ENCODE data around the gene CUL3.
"Not testable (repeated sequence)": the region's sequence is repeated elsewhere in the genome, so short reads cannot be mapped to it uniquely, and the experiment has no call there.

CUL3 gene

DNA sequence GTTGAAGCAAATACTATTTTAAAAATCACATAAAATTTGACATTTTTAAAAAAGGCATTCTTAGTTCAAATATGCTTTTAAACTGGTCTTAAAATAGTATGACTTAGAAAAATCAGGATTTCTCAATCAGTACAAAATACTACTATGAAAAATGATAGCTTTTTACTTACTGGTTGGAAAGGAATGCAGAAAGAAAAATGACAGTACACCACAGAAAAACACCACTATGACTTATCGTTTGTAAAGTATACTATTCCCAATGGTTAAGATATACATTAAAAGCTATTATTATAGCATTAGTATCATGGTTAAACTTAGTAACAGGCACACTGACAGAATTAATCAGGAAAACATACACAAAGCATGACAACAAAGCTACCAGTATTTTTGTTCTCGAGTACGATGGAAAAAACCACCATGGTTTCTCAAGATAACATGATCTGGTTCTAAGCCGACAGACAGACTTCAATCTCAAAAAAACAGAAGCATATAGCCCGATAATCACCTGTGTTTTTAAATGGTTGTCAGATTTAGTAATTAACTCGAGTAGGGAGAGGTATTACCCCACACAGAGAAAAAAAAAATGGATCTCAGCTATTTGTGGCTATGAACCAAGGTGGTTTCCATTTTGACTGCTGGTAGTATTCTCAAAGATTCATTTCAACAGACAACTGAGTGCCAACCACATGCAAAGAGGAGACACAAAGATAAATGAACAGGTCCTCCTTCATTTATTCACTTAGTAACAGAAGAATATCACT lies 39.1 kb downstream of the CUL3 start:
- DNase-seq (ENCODE audit: low read depth in 2 of 2, low spot score in 1 of 2): no peak

DNA sequence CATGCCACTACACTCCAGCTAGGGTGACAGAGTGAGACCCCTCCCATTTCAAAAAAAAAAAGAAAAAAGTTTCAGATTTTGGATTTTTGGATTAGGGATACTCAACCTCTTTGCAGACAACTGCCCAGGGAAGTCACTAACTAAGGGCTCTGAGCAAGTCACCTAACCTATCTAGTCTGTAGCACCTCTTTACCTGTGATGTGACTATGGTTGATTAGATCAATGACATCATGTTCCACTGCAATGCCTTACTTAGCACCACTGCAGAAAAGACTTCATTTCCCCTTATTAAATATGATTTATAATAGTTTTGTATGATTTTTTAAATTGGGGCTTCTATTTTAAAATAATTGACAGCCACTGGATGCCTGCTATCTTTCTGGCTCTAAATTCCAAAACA lies 41.2 kb downstream of the CUL3 start:
- no peak for DNase-seq (ENCODE audit: low read depth in 2 of 2, low spot score in 1 of 2)

GRCh38 chr2:224538561-224539138 lies 46.5 kb downstream of the CUL3 start:
- no peak for DNase-seq (ENCODE audit: low read depth in 2 of 2, low spot score in 1 of 2)

DNA sequence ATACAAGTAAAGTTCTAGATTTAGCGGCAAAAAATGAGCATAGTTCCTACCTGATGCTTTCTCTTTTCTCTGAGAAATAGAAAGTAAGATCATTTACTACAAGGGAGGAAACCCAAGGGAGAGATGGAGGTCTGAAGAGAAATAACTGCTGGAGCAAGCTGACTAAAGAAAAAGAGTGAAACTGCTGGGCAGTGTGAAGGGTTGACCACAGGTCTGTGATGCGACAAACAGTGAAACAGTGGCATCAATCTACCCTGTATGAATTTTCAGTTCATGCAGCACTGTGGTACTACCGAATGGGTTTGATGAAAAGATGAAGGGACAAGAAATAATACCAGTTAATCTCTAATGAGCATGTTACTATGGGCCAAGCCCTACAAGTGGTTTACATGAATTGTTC lies 52.2 kb downstream of the CUL3 start:
- DNase-seq (ENCODE audit: low read depth in 2 of 2, low spot score in 1 of 2): no peak

DNA sequence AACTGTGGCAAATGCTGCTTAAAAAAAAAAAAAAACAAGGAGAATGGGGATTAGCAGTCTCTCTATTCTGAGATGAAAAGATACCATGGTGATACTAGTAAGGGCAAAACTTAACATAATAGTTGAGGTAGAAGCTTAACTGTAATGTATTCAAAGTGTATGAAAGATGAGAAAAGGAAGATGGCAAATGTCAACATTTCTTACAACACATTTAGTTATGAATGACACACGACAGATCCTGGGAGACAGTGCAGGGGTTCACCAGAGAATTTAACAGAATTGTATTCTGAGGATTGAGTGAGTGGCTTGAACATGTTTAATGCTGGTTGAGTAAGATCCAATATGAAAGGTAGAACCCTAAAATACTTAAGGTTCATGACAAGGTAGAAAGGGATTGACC lies 52.7 kb downstream of the CUL3 start:
- DNase-seq (ENCODE audit: low read depth in 2 of 2, low spot score in 1 of 2): no peak

GRCh38 chr2:224528171-224528570 lies 57.0 kb downstream of the CUL3 start:
- no peak for DNase-seq (ENCODE audit: low read depth in 2 of 2, low spot score in 1 of 2)

DNA sequence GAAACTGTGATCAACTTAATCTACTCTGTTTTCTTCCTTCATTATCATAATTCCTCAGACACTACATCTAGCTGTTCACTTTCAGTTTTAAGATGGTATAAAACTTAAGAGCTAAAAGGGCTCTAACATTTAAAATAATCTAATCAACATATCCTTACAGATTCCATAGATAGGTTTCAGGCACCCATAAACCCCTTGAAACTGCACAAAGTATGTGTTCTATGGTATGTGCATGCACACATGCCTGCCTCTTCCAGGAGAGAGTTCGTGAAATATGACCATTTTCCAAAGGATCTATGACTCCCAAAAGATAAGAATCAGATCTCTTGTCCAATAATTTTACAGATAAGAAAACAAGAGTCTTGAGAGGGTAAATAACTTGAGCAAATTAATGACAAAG lies 59.4 kb downstream of the CUL3 start:
- no peak for DNase-seq (ENCODE audit: low read depth in 2 of 2, low spot score in 1 of 2)

DNA sequence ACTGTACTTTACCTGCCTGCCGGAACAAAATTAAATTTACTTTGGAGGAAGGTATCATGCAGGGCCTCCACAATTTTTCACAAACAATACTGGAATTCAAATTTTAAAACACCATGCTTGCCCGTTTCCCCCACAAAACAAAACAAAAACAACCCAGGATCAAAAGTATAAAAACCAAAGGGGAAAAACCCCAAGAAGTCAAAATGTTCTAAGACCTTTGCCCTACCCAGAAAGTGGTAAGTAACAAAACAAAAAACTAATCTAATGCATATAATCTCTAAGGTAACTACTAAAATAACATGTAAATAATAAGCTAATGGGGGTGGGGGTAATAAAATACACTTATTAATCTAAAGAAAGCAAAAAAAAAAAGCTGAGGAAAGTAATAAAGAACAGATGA lies 60.5 kb downstream of the CUL3 start:
- no peak for DNase-seq (ENCODE audit: low read depth in 2 of 2, low spot score in 1 of 2)

DNA sequence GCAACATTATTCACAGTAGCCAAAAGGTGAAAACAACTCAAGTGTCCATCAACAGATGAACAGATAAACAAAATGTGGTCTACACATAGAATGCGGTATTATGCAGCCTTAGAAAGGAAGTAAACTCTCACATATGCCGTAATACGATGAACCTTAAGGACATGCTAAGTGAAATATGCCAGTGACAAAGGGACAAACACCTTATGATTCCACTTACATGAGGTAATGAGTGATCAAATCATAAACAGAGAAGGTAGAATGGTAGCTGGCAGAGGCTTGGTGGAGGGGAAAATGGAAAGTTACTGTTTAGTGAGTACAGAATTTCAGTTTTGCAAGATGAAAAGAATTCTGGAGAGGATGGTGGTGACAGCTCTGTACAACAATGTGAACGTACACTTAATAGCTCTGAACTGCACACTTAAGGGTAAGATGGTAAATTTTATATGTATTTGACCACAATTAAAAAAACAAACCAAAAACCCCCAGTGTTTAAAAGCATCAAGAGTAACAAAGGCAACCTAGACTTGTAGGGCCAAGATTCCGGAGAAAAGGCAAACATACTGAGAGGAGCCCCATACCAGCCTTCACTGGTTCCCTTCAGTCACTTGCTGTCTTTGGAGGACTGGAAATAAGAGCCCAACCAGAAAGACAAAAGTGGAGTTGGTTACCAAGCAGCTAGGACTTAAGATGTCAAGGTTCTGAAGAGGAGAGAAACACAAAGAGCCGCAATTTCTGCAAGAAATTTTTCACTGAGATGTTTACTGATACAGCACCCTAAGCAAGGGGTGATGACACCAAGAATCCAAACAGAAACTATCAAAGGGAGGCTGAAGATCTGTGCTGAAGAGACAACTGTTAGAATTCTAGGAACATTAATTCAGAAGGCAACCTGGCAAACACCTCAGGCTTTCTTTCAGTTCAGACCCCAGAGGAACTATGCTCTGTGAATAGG lies 61.3 kb downstream of the CUL3 start:
- no peak for DNase-seq (ENCODE audit: low read depth in 2 of 2, low spot score in 1 of 2)

GRCh38 chr2:224522483-224522882 lies 62.7 kb downstream of the CUL3 start:
- not testable (repeated sequence) for DNase-seq (ENCODE audit: low read depth in 2 of 2, low spot score in 1 of 2)

- DNase-seq (ENCODE audit: low read depth in 2 of 2, low spot score in 1 of 2): no peak
Measured at GRCh38 chr2:224520064-224520463, 65.1 kb downstream of the CUL3 start.

DNA sequence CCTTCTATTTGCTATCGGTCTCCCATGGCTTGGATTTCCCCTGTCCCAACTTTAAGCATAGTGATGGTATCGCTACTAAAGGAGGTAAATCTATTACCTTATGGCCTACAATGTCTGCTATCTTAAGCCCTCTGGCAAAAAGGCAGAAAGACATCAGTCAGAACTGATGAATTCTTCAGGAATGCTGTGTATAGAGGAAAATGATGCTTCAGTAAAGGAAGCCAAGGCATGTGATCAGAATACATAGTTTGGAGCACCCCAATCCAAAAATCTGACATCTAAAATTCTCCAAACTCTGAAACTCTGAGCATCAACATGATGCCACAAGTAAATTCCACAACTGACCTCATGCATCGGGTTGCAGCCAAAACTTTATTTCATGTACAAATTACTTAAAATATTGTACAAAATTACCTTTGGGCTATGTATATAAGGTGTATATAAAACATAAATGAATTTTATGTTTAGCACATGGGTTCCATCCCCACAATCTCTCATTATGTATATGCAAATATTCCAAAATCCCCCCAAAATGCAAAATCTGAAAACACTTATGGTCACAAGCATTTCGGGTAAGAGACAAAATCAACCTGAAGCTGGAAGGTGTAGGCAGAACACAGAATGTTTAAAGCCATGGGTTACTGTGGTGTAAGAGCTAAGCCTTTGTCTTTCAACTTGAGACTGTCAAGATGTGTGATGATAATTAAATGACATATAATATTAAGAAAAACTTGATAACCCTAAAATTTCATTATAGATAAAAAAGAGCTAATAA lies 66.2 kb downstream of the CUL3 start:
- DNase-seq (ENCODE audit: low read depth in 2 of 2, low spot score in 1 of 2): no peak

DNA sequence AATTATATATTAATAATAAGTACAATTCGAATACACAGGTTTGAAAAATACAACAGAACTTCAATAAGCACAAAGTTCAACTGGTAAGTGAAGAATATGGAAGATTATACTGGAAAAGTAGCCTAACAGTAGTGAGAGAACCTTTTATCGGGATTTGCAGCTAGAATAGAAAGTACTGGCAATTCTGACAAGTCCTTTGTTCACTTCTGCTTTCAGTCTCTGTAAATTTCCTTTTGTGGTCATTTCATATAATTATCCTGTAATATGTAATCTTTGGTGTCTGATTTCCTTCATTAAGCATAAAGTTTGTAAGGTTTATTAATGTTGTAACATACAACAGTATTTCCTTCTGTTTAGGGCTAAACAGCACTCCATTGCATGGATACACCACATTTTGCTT lies 67.2 kb downstream of the CUL3 start:
- DNase-seq (ENCODE audit: low read depth in 2 of 2, low spot score in 1 of 2): no peak

DNA sequence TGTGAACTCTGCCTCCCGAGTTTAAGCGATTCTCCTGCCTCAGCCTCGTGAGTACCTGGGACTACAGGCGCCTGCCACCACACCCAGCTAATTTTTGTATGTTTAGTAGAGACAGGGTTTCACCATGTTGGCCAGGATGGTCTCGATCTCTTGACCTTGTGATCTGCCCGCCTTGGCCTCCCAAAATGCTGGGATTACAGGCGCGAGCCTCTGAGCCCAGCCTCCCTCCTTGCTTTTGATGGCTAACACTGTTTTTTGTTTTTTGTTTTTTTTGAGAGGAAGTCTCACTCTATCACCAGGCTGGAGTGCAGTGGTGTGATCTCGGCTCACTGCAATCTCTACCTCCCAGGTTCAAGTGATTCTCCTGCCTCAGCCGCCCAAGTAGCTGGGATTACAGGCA lies 68.8 kb downstream of the CUL3 start:
- not testable (repeated sequence) for DNase-seq (ENCODE audit: low read depth in 2 of 2, low spot score in 1 of 2)

DNA sequence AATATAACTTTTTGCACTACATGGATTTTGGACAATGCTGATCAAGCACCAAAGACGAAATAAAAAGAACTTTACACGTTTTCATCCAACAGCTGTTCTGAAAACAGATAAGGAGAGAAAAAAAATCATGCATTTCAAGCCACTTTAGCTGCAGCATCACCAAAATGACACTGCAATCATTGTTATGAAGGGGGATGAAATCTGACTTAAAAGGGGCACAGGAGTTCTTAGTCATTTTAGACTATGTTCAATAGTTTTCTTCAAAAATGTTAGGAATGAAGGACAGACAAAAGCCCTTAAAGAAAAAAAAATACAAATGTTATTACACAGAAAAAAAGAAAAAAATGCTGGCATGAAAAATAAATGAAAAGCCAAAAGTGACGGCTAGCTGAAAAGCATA lies 71.2 kb downstream of the CUL3 start:
- no peak for DNase-seq (ENCODE audit: low read depth in 2 of 2, low spot score in 1 of 2)

DNA sequence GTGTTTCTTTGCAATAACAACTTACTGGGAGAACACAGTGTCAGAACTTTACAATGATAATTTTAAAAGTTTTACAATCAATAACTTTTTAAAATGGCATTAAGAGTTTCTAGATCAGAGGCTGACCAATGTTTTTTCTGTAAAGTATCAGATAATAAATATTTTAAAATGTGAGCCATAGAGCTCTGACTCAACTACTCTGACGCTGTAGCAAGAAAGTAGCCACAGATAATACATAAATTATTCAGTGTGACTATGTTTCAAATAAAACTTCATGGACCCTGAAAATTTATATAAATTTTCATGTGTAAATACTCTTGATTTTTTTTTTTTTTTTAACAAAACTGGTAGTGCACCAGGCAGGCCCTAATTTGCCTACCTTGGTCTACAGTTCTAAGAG lies 77.4 kb downstream of the CUL3 start:
- no peak for DNase-seq (ENCODE audit: low read depth in 2 of 2, low spot score in 1 of 2)

- DNase-seq (ENCODE audit: low read depth in 2 of 2, low spot score in 1 of 2): no peak
Measured at GRCh38 chr2:224506494-224506893, 78.7 kb downstream of the CUL3 start.

DNA sequence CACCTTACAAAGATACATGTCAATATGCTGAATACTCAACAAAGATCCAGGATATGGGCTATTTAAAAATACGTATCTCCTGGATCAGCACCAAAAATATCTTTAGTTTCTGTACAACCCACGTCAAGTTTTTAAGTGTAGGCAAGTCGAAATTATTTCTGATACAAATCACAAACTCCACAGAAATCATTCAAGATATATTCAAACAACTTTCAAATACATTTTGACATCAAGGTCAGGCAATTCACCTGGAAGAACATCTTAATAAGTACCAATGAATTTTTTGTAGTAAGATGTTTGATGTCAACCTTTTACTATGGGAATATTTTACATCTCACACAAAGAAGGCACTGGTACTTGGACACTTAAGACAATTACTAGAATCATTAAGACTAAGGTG lies 86.2 kb downstream of the CUL3 start:
- no peak for DNase-seq (ENCODE audit: low read depth in 2 of 2, low spot score in 1 of 2)

GRCh38 chr2:224492531-224492930 lies 92.6 kb downstream of the CUL3 start:
- no peak for DNase-seq (ENCODE audit: low read depth in 2 of 2, low spot score in 1 of 2)

DNA sequence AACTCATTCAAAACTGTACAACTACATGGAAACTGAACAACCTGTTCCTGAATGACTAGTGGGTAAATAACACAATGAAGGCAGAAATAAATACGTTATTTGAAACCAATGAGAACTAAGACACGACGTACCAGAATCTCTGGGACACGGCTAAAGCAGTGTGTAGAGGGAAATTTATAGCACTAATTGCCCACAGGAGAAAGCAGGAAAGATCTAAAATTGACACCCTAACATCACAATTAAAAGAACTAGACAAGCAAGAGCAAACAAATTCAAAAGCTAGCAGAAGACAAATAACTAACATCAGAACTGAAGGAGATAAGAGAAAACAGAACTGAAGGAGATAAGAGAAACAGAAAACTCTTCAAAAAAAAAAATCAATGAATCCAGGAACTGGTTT lies 97.2 kb downstream of the CUL3 start:
- not testable (repeated sequence) for DNase-seq (ENCODE audit: low read depth in 2 of 2, low spot score in 1 of 2)
